IMR-90 (cell line): ENCODE measurements around the gene NPY4R2. TPM values are rescaled to one million over a fixed set of nuclear protein-coding genes. Genes with fewer than 3 reads are reported as not detected.
A peak's percentile ranks its signal among the peaks of the same experiment; 100 is the strongest.
"Not testable (repeated sequence)": the region's sequence is repeated elsewhere in the genome, so short reads cannot be mapped to it uniquely, and the experiment has no call there.

Experiments
- ATAC-seq: fragments of 200-7000 bp; cut with Tn5 transposase; 2 replicates; pipeline ENCODE4 v1.9.1; 2020; ENCODE audit warnings: low read depth, mild to moderate bottlenecking, moderate library complexity
- BruUV-seq: library from RNA; stranded (reverse); fragments of 400-500 nt; replicated peaks from 2 replicates; lab custom pipeline; 2021; lab: Mats Ljungman, UMichigan
- CTCF ChIA-PET: fragments of 300-600 bp; formaldehyde crosslinking; extraction: SDS; loops from one replicate; lab custom pipeline; 2021; ENCODE audit warnings: antibody characterized with exemption; lab: Yijun Ruan, JAX
- POLR2A ChIA-PET: fragments of 300-600 bp; sonication (Branson Sonifier 250); formaldehyde crosslinking; loops from one replicate; lab custom pipeline; 2022; ENCODE audit warnings: antibody characterized with exemption; ENCODE audit not compliant: unreplicated experiment; lab: Charles Lee
- DNase-seq: peaks from one replicate; pipeline ENCODE4 v3.0.0; 2013
- H2AFZ ChIP-seq: replicated peaks from 2 replicates; pipeline ENCODE3; 2013; ENCODE audit warnings: low read length, mild to moderate bottlenecking; ENCODE audit not compliant: poor library complexity
- H2AK5ac ChIP-seq: 2 replicates; pipeline ENCODE4 v1.6.1; 2013; ENCODE audit warnings: low read depth, low read length, inconsistent platforms
- H2AK9ac ChIP-seq: replicated peaks from 2 replicates; pipeline ENCODE3; 2013; ENCODE audit warnings: mild to moderate bottlenecking, low read depth, low read length, moderate library complexity; ENCODE audit not compliant: poor library complexity
- H2BK120ac ChIP-seq: 2 replicates; pipeline ENCODE4 v1.6.1; 2013; ENCODE audit warnings: low read depth, low read length, inconsistent platforms
- H2BK15ac ChIP-seq: 3 replicates; pipeline ENCODE4 v1.6.1; 2013; ENCODE audit warnings: low read depth, low read length, inconsistent platforms
- H2BK20ac ChIP-seq: 2 replicates; pipeline ENCODE4 v1.6.1; 2013; ENCODE audit warnings: low read depth, mild to moderate bottlenecking, inconsistent platforms, low read length, moderate library complexity
- H2BK5ac ChIP-seq: 2 replicates; pipeline ENCODE4 v1.6.1; 2013; ENCODE audit warnings: mild to moderate bottlenecking, low read depth, low read length, inconsistent platforms; ENCODE audit not compliant: poor library complexity, severe bottlenecking
- H3K14ac ChIP-seq: replicated peaks from 2 replicates; pipeline ENCODE4 v1.6.1; 2013; ENCODE audit warnings: low read depth, low read length, inconsistent platforms
- H3K18ac ChIP-seq: 2 replicates; pipeline ENCODE4 v1.6.1; 2013; ENCODE audit warnings: low read depth, low read length, control low read depth
- H3K23ac ChIP-seq: 2 replicates; pipeline ENCODE4 v1.6.1; 2013; ENCODE audit warnings: low read depth, low read length, inconsistent platforms
- H3K27ac ChIP-seq: 2 replicates; pipeline ENCODE4 v1.5.1; 2013; ENCODE audit warnings: mild to moderate bottlenecking, control low read depth, low read length; ENCODE audit not compliant: insufficient read depth
- H3K27me3 ChIP-seq: 2 replicates; pipeline ENCODE4 v1.6.1; 2013; ENCODE audit warnings: low read length; ENCODE audit not compliant: control insufficient read depth, insufficient read depth
- H3K36me3 ChIP-seq: 2 replicates; pipeline ENCODE4 v1.6.1; 2013; ENCODE audit warnings: low read length, mixed read lengths; ENCODE audit not compliant: control insufficient read depth, insufficient read depth
- H3K4ac ChIP-seq: 2 replicates; pipeline ENCODE4 v1.6.1; 2013; ENCODE audit warnings: low read depth, low read length, inconsistent platforms
- H3K4me1 ChIP-seq: 2 replicates; pipeline ENCODE4 v1.6.1; 2013; ENCODE audit warnings: low read length, mixed read lengths; ENCODE audit not compliant: control insufficient read depth, insufficient read depth
- H3K4me2 ChIP-seq: 2 replicates; pipeline ENCODE4 v1.6.1; 2013; ENCODE audit warnings: low read depth, mild to moderate bottlenecking, control low read depth, low read length, moderate library complexity
- H3K4me3 ChIP-seq: 2 replicates; pipeline ENCODE4 v1.5.1; 2013; ENCODE audit warnings: low read depth, mild to moderate bottlenecking, control low read depth, low read length, moderate library complexity; ENCODE audit not compliant: insufficient read depth
- H3K56ac ChIP-seq: 2 replicates; pipeline ENCODE4 v1.6.1; 2013; ENCODE audit warnings: low read length, inconsistent platforms; ENCODE audit not compliant: insufficient read depth; ENCODE audit errors: extremely low read depth
- H3K79me1 ChIP-seq, 2 experiments: 2 replicates each; pipeline ENCODE4 v1.6.1; 2013; ENCODE audit warnings: low read length in 2 of 2, inconsistent platforms in 1 of 2, low read depth in 1 of 2
- H3K9ac ChIP-seq: 2 replicates; pipeline ENCODE4 v1.6.1; 2013; ENCODE audit warnings: low read depth, low read length, control low read depth
- H3K9me1 ChIP-seq: 2 replicates; pipeline ENCODE4 v1.6.1; 2013; ENCODE audit warnings: low read length, inconsistent platforms; ENCODE audit not compliant: insufficient read depth
- H3K9me3 ChIP-seq: 2 replicates; pipeline ENCODE4 v1.6.1; 2013; ENCODE audit warnings: low read length; ENCODE audit not compliant: control insufficient read depth, insufficient read depth
- H4K20me1 ChIP-seq: 2 replicates; pipeline ENCODE4 v1.6.1; 2013; ENCODE audit warnings: low read length, inconsistent platforms; ENCODE audit not compliant: insufficient read depth
- H4K5ac ChIP-seq: 2 replicates; pipeline ENCODE4 v1.6.1; 2013; ENCODE audit warnings: mild to moderate bottlenecking, low read depth, low read length, control low read depth
- H4K8ac ChIP-seq, 2 experiments: 2 replicates each; pipeline ENCODE4 v1.6.1; 2013; ENCODE audit warnings: low read depth in 2 of 2, low read length in 2 of 2, control low read depth in 1 of 2, inconsistent platforms in 1 of 2
- H4K91ac ChIP-seq: 2 replicates; pipeline ENCODE4 v1.6.1; 2013; ENCODE audit warnings: low read depth, low read length, inconsistent platforms; ENCODE audit not compliant: insufficient read depth
- WGBS, 2 experiments: methylation state at CpG; one replicate each; pipeline versions ENCODE4 v1.1.5 to v1.1.7; 2013; ENCODE audit warnings: missing lambda C conversion rate in 2 of 2; ENCODE audit not compliant: insufficient read length in 1 of 2; ENCODE audit errors: extremely low coverage in 2 of 2; 5-methylcytosine and 5-hydroxymethylcytosine counted together
- dilution Hi-C: fragments of 300-500 bp; cut with HindIII; formaldehyde crosslinking; loops from one replicate; pipeline ENCODE4 v1.14.3; 2018; ENCODE audit warnings: low sequenced_read_pairs; ENCODE audit not compliant: unreplicated experiment
- in situ Hi-C: fragments of 300-500 bp; cut with MboI; formaldehyde crosslinking; loops from 3 replicates; pipeline ENCODE4 v1.14.3; 2019; ENCODE audit warnings: low sequenced_read_pairs, inconsistent platforms, mixed read lengths
- intact Hi-C: fragments of 100-400 bp; cut with micrococcal nuclease; formaldehyde crosslinking; loops from 2 replicates; pipeline ENCODE4 v1.10.0; 2022
- polyA plus RNA-seq, 3 experiments: library from polyadenylated mRNA; depleted of rRNA; stranded (reverse); fragments of >200 nt; gene quantifications; 2 replicates each; pipeline ENCODE4 v1.2.3, GENCODE V29; 2012; ENCODE audit warnings: low replicate concordance in 1 of 3
- total RNA-seq: library from RNA; depleted of rRNA; stranded (reverse); fragments of >200 nt; gene quantifications from 2 replicates; pipeline ENCODE4 v1.2.3, GENCODE V29; 2012

Gene NPY4R2
- total and polyA plus RNA-seq, 2 of the 4 experiments (the other 2 are of a cell fraction), result 0.36 to 0.38 TPM

GRCh38 chr10:47909333-47909732 is 9.1 kb upstream of the NPY4R2 start:
- H3K4me1 ChIP-seq, H3K9me1 ChIP-seq, H3K4me3 ChIP-seq, H3K56ac ChIP-seq, H3K18ac ChIP-seq, CTCF ChIA-PET, H3K9me3 ChIP-seq, POLR2A ChIA-PET, H2AK5ac ChIP-seq, H3K4me2 ChIP-seq, H2BK15ac ChIP-seq, H4K91ac ChIP-seq, H2BK120ac ChIP-seq, H2BK20ac ChIP-seq, H2AK9ac ChIP-seq, H3K27me3 ChIP-seq, DNase-seq, H4K5ac ChIP-seq, BruUV-seq, H3K4ac ChIP-seq, H3K27ac ChIP-seq, H3K79me1 ChIP-seq, H3K36me3 ChIP-seq, dilution Hi-C loops, H3K14ac ChIP-seq, H2BK5ac ChIP-seq, intact Hi-C loops, H4K20me1 ChIP-seq, H3K9ac ChIP-seq, in situ Hi-C loops, H4K8ac ChIP-seq, H3K23ac ChIP-seq, H2AFZ ChIP-seq: not testable (repeated sequence)
- ATAC-seq, result peak; percentile 21; the same call in 1 of the 2 replicates
- WGBS, 2 experiments, result no CpG with 5 or more reads among the region's 1 CpG

- dilution Hi-C loops, H3K36me3 ChIP-seq, H3K27ac ChIP-seq, H2AK5ac ChIP-seq, CTCF ChIA-PET, H3K14ac ChIP-seq, H3K4me2 ChIP-seq, H2AFZ ChIP-seq, intact Hi-C loops, H3K9me1 ChIP-seq, H3K4ac ChIP-seq, H2BK120ac ChIP-seq, in situ Hi-C loops, H3K18ac ChIP-seq, H4K8ac ChIP-seq, H3K27me3 ChIP-seq, H4K91ac ChIP-seq, H3K9ac ChIP-seq, BruUV-seq, H3K79me1 ChIP-seq, H2AK9ac ChIP-seq, DNase-seq, H2BK5ac ChIP-seq, H2BK20ac ChIP-seq, POLR2A ChIA-PET, H4K5ac ChIP-seq, H3K4me1 ChIP-seq, ATAC-seq, H4K20me1 ChIP-seq, H3K9me3 ChIP-seq, H3K56ac ChIP-seq, H3K4me3 ChIP-seq, H3K23ac ChIP-seq, H2BK15ac ChIP-seq: not testable (repeated sequence)
- no CpG with 5 or more reads among the region's 4 CpGs for WGBS, 2 experiments
Measured at GRCh38 chr10:47910486-47910885, 8.0 kb upstream of the NPY4R2 start.
